ENCODE measurements around the gene TICAM2. TPM values are rescaled to one million over a fixed set of nuclear protein-coding genes. Genes with fewer than 3 reads are reported as not detected.

Gene TICAM2
- total and polyA plus RNA-seq, 9 of the 15 experiments (the other 6 are each of a cell fraction or from before 2014, with no cell fraction given) = 0.15 to 1.8 (median 0.98) TPM

DNA sequence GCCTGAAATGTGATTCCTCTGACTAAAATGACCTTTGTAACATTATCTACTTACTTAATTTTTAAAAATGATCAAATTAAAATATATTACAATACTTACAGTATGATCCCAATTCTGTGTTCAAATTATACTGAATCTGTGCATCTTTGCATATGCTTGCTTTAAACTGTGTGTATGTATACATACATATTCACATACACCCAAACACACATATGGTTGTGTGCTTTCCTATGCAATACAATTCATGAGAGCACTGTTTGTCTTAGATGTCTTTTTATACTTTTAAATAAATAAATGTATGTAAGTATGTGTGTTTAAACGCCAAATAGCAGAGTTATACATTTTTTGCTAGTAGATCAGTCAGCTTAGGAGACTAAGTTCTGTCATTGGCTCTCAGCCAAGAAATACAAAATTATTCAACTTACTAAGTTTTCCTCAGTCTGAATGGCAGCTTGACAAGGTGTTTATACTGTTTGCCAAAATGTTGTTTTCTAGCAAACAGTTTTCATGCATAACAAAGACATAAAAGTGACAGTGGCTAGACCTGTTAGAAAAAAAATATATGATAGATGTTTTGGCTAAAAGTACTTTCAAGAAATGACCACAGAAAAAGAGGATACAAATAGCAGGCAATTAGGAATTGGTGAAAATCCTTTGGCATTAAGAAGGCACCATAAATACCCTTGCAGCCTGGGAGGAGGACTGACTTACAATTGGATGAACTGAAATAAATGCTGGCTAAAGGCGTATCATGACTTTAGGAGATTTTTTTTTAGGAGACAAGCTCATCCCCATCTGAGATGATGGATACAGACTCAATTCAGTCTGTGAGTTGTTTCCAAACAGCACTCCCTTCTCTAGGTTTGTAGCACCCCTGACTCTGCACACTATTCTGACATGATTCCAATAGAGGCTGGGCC lies 7.9 kb downstream of the TICAM2 start:
- TF ChIP-seq DIDO1 (tag; IDR thresholded peaks at IDR 0.05; ENCODE audit: low read depth) (no peak), NFIX (CRISPR knock-in tag; IDR thresholded peaks at IDR 0.05; ENCODE audit: low read depth) (peak; percentile 49; the same call in 1 of the 2 replicates), ZNF639 (CRISPR knock-in tag; conservative IDR thresholded peaks at IDR 0.05 in 1 of 2, IDR thresholded peaks at IDR 0.05 in 1 of 2) (no peak), NFIC (IDR thresholded peaks at IDR 0.05) (peak; percentile 86), TAL1 (IDR thresholded peaks at IDR 0.05) (no peak), ZNF324 (CRISPR knock-in tag; IDR thresholded peaks at IDR 0.05) (no peak), ZBTB26 (CRISPR knock-in tag; IDR thresholded peaks at IDR 0.05) (no peak), CREM (IDR thresholded peaks at IDR 0.05; ENCODE audit: low read depth) (no peak), KLF10 (CRISPR knock-in tag; IDR thresholded peaks at IDR 0.05) (no peak), HMGXB4 (CRISPR knock-in tag; IDR thresholded peaks at IDR 0.05) (no peak), SMC3 (conservative IDR thresholded peaks at IDR 0.05; ENCODE audit: insufficient read depth, low read depth, low read length) (no peak), NFE2L1 (tag; IDR thresholded peaks at IDR 0.05; ENCODE audit: borderline replicate concordance, low read depth) (no peak), ZC3H4 (CRISPR knock-in tag; IDR thresholded peaks at IDR 0.05; ENCODE audit: borderline replicate concordance) (no peak), MYNN (IDR thresholded peaks at IDR 0.05) (no peak), MYNN (CRISPR knock-in tag; IDR thresholded peaks at IDR 0.05) (no peak)
- H3K4me1 ChIP-seq (replicated peaks in 1 of 2; ENCODE audit: control insufficient read depth in 2 of 2, insufficient read depth in 2 of 2, low read length in 2 of 2) = no peaks in the 10 kb centered on the region
- no peaks in the 10 kb centered on the region for H3K9me1 ChIP-seq (ENCODE audit: control insufficient read depth, insufficient read depth, low read length)
- BruUV-seq (replicated peaks) = no TSS peak
- in situ Hi-C loops (cut with MboI) = loop anchor here (25.0 kb wide), 1 partner anchor 1907 kb away; no protein-coding TSS in a partner anchor
- no peaks in the 10 kb centered on the region for H4K20me1 ChIP-seq (replicated peaks; ENCODE audit: control insufficient read depth, insufficient read depth, low read length)
- H3K79me2 ChIP-seq (ENCODE audit: control insufficient read depth, insufficient read depth, low read length) = no peaks in the 10 kb centered on the region
- intact Hi-C loops (cut with micrococcal nuclease) = no loop called here
- no peaks in the 10 kb centered on the region for H3K27me3 ChIP-seq (ENCODE audit: control insufficient read depth in 2 of 2, insufficient read depth in 2 of 2, low read length in 2 of 2)
- H2AFZ ChIP-seq (ENCODE audit: low read depth, low read length) = no peak overlapping the region
- DNase-seq (ENCODE audit: extremely low read depth in 1 of 4, low spot score in 3 of 4) (no peak), FAIRE-seq (no peak), ATAC-seq (no peak)
- H3K9me3 ChIP-seq (replicated peaks; ENCODE audit: control insufficient read depth, insufficient read depth, low read depth, low read length) = no peaks in the 10 kb centered on the region
- H3K27ac ChIP-seq (ENCODE audit: extremely low read depth, low read depth, low read length) = no peak overlapping the region
- H3K36me3 ChIP-seq (ENCODE audit: control insufficient read depth, insufficient read depth, low read length) = no peaks in the 10 kb centered on the region
- CTCF ChIA-PET (ENCODE audit: low intra/inter-chr PET ratio) = no interaction called here
- 54% methylated on average over 2 of the region's 2 CpGs for WGBS (ENCODE audit: insufficient coverage, low coverage, missing lambda C conversion rate)
- H3K4me2 ChIP-seq (ENCODE audit: insufficient read depth, low read length) = no peak overlapping the region
- POLR2A ChIA-PET = no interaction called here
- H3K9ac ChIP-seq (ENCODE audit: insufficient read depth in 1 of 2, low read depth in 2 of 2, low read length in 2 of 2) = no peak overlapping the region
- H3K4me3 ChIP-seq = no peak overlapping the region
